Left ventricle myocardium inferior (tissue), 1 donor: ENCODE results near the gene PCNX1. TPM values are rescaled to one million over a fixed set of nuclear protein-coding genes. Genes with fewer than 3 reads are reported as not detected.
"Not testable (repeated sequence)": the region's sequence is repeated elsewhere in the genome, so short reads cannot be mapped to it uniquely, and the experiment has no call there.

Source experiments
- DNase-seq: peaks from one replicate; pipeline ENCODE4 v3.0.0-alpha.2; 2020
- H3K27ac ChIP-seq: fragments of 200-600 bp; replicated peaks from 2 replicates; pipeline ENCODE4 v1.8.0; 2021
- H3K27me3 ChIP-seq: fragments of 200-600 bp; 2 replicates; pipeline ENCODE4 v1.8.0; 2021; ENCODE audit warnings: low read depth
- H3K36me3 ChIP-seq: fragments of 200-600 bp; 2 replicates; pipeline ENCODE4 v1.8.0; 2021
- H3K4me1 ChIP-seq: fragments of 200-600 bp; 2 replicates; pipeline ENCODE4 v1.8.0; 2021
- H3K4me3 ChIP-seq: fragments of 200-600 bp; 2 replicates; pipeline ENCODE4 v1.8.0; 2021; ENCODE audit warnings: mild to moderate bottlenecking, moderate library complexity
- H3K9me3 ChIP-seq: fragments of 200-600 bp; replicated peaks from 2 replicates; pipeline ENCODE4 v1.8.0; 2021
- CTCF ChIP-seq: fragments of 200-600 bp; IDR thresholded peaks from 2 replicates; pipeline ENCODE4 v1.8.0; 2021; ENCODE audit warnings: antibody characterized with exemption, mild to moderate bottlenecking, borderline replicate concordance
- intact Hi-C: fragments of 100-400 bp; cut with micrococcal nuclease; formaldehyde crosslinking; loops from one replicate; pipeline ENCODE4 v1.11.0; 2022
- total RNA-seq: library from RNA; stranded (reverse); fragmentation: NEBNext Ultra II Directional; extraction: Animal tissue kit (Norgen Biotek cat#: 25700); gene quantifications from one replicate; pipeline ENCODE4 v1.2.1, GENCODE V29; 2021
- donor health status: DM: no; HTN: yes; CAD: no; lungs with severe emphysema.

The PCNX1 gene
- total RNA-seq, 1 donor from 2014 or later, result 35.2 TPM

DNA sequence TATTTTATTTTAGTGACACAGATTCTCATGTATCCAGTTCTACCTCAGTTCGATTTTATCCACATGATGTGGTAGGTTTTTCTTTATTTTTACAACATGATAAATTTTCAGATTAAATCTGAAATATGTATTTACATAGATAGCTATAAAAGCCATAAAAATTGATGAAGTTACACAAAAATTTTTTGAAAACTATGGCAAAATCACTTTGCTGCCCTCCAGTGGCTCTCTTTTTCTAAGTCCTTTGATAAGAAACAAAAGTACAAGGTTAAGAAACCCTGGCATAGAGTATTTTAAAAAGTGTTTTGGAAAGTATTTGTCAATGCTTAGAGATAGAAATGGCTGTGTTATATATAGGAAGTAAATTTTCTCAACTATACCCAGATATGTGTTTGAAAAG is 104.2 kb downstream of the PCNX1 start:
- Histone ChIP-seq H3K36me3 (peaks cover 19% of the 10 kb centered on the region), H3K4me3 (no peak overlapping the region), H3K9me3 (no peaks in the 10 kb centered on the region), H3K27me3 (no peaks in the 10 kb centered on the region), H3K4me1 (peaks cover 17% of the 10 kb centered on the region), H3K27ac (no peak overlapping the region)
- intact Hi-C loops, result no loop called here
- no peak for DNase-seq
- TF ChIP-seq CTCF, result peak; percentile 32

- intact Hi-C loops, result no loop called here
- peaks cover 19% of the 10 kb centered on the region for H3K36me3 ChIP-seq
- no peak for TF ChIP-seq CTCF
- no peaks in the 10 kb centered on the region for H3K9me3 ChIP-seq
- no peak overlapping the region for H3K27ac ChIP-seq
- no peaks in the 10 kb centered on the region for H3K27me3 ChIP-seq
- DNase-seq, result no peak
- H3K4me1 ChIP-seq, result peaks cover 17% of the 10 kb centered on the region
- H3K4me3 ChIP-seq, result no peak overlapping the region
Observed at GRCh38 chr14:71012888-71013287, 105.6 kb downstream of the PCNX1 start.

DNA sequence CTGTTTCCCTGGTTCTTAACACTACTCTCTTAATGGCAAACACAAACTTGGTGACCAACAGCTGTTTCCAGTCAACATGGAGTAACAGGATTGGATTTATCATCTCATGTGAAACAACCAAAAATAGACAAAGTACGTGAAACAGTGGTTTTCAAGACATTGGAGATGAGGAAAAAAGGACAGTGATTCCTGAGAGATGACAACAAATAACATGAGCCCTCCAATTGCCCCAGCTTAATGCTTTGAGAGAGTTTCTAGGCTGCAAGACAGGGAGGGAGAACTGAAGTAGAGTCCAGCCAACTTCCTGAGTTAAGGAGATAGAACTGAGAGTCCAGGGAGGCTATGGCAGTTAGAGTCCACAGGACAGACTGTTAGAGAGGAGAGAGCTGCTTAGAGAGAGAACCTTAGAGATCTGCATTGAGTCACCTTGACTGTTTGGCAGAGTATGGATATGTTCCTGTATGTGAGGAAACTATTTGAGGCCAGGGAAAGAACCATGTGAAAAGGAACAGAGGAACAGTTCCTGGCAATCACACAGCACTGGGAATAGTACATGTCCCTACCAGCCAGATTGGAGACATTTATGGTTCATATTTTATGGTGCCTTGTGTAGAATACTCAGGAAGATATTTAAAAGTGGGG is 106.4 kb downstream of the PCNX1 start:
- H3K4me1 ChIP-seq, result peaks cover 17% of the 10 kb centered on the region
- no peaks in the 10 kb centered on the region for H3K9me3 ChIP-seq
- intact Hi-C loops, result no loop called here
- no peak for TF ChIP-seq CTCF
- peaks cover 22% of the 10 kb centered on the region for H3K36me3 ChIP-seq
- H3K27me3 ChIP-seq, result no peaks in the 10 kb centered on the region
- peak overlapping the region; percentile 29 for H3K27ac ChIP-seq
- DNase-seq, result no peak
- H3K4me3 ChIP-seq, result no peak overlapping the region

DNA sequence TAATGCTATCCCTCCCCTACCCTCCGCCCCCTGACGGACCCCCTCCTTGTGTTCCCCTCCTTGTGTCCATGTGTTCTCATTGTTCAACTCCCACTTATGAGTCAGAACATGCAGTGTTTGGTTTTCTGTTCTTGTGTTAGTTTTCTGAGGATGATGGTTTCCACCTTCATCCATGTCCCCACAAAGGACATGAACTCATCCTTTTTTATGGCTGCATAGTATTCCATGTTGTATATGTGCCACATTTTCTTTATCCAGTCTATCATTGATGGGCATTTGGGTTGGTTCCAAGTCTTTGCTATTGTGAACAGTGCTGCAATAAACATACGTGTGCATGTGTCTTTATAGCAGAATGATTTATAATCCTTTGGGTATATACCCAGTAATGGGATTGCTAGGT is 112.7 kb downstream of the PCNX1 start:
- intact Hi-C loops, result not testable (repeated sequence)

GRCh38 chr14:71021347-71022011 is 114.2 kb downstream of the PCNX1 start:
- no peak overlapping the region for H3K27ac ChIP-seq
- no peaks in the 10 kb centered on the region for H3K27me3 ChIP-seq
- DNase-seq, result no peak
- no peak for TF ChIP-seq CTCF
- peaks cover 51% of the 10 kb centered on the region for H3K36me3 ChIP-seq
- no peak overlapping the region for H3K4me3 ChIP-seq
- H3K9me3 ChIP-seq, result peaks cover 13% of the 10 kb centered on the region
- intact Hi-C loops, result no loop called here
- H3K4me1 ChIP-seq, result no peaks in the 10 kb centered on the region

More for the DNA sequence above, 112.7 kb downstream of the PCNX1 start:
- Histone ChIP-seq H3K9me3 (peaks cover 13% of the 10 kb centered on the region), H3K36me3 (peaks cover 49% of the 10 kb centered on the region)
- not testable (repeated sequence) for H3K27ac ChIP-seq, H3K27me3 ChIP-seq, H3K4me1 ChIP-seq, H3K4me3 ChIP-seq, DNase-seq
